K562 (cell line): ENCODE results near the gene RNMT.

Experiments
- ARID3B ChIP-seq: fragments of 250-450 bp; sonication (Bioruptor Pico); IDR thresholded peaks from 2 replicates; pipeline ENCODE4 v1.4.0; 2020; ENCODE audit warnings: borderline replicate concordance
- CHD1 ChIP-seq: fragments of 200-600 bp; sonication (generic); IDR thresholded peaks from one replicate; pipeline ENCODE4 v1.6.1; 2012; ENCODE audit warnings: mild to moderate bottlenecking, moderate library complexity, low read length, inconsistent platforms
- COPS2 ChIP-seq: fragments of 450-650 bp; conservative IDR thresholded peaks from 2 replicates; pipeline ENCODE4 v1.6.1; 2016; ENCODE audit warnings: mild to moderate bottlenecking, moderate library complexity
- CTCF ChIP-seq, 3 experiments: IDR thresholded peaks in 2 of 3; conservative IDR thresholded peaks in 1 of 3; 2 replicates each; pipeline ENCODE4 v1.5.1; 2011 to 2012; ENCODE audit warnings: low read length in 3 of 3, mild to moderate bottlenecking in 3 of 3, control low read depth in 2 of 3, improper control_type of control experiment in 1 of 3, inconsistent platforms in 1 of 3, low read depth in 1 of 3, mixed read lengths in 1 of 3, moderate library complexity in 1 of 3; ENCODE audit not compliant: insufficient read depth in 2 of 3
- EHMT2 ChIP-seq: fragments of 450-650 bp; IDR thresholded peaks from 2 replicates; pipeline ENCODE4 v1.6.1; 2018; ENCODE audit warnings: antibody characterized with exemption
- EZH2 ChIP-seq: IDR thresholded peaks from 2 replicates; pipeline ENCODE4 v1.6.1; 2012; ENCODE audit warnings: low read depth, mild to moderate bottlenecking, inconsistent platforms, low read length, borderline replicate concordance
- IRF9 ChIP-seq: fragments of 450-650 bp; IDR thresholded peaks from 2 replicates; pipeline ENCODE4 v1.6.1; 2016; ENCODE audit warnings: missing biosample characterization, missing genetic modification characterization
- MAZ ChIP-seq, 2 experiments: fragments of 450-650 bp in 1 of 2; sonication (generic) in 1 of 2; formaldehyde crosslinking; IDR thresholded peaks in 1 of 2; conservative IDR thresholded peaks in 1 of 2; 2 replicates each; pipeline versions ENCODE4 v1.4.0 to v1.5.0; 2020; ENCODE audit warnings: mild to moderate bottlenecking in 1 of 2, missing genetic modification reagents in 1 of 2
- POLR2A ChIP-seq: fragments of 450-650 bp; conservative IDR thresholded peaks from 2 replicates; pipeline ENCODE4 v1.6.1; 2016
- RFX5 ChIP-seq: IDR thresholded peaks from 2 replicates; pipeline ENCODE4 v1.6.1; 2011; ENCODE audit warnings: low read depth, mild to moderate bottlenecking, improper control_type of control experiment, low read length
- THAP12 ChIP-seq: fragments of 250-450 bp; sonication (Bioruptor Pico); IDR thresholded peaks from 2 replicates; pipeline ENCODE4 v1.9.0; 2021; ENCODE audit warnings: mild to moderate bottlenecking, inconsistent platforms
- ZHX1 ChIP-seq: fragments of 150-350 bp; conservative IDR thresholded peaks from 2 replicates; pipeline ENCODE4 v1.6.1; 2014; ENCODE audit warnings: low read length
- ZNF589 ChIP-seq: fragments of 200-800 bp; sonication (Bioruptor generic); IDR thresholded peaks from 2 replicates; pipeline ENCODE4 v1.6.1; 2016; ENCODE audit warnings: low read depth, missing genetic modification characterization, missing compliant biosample characterization

- TF ChIP-seq CTCF (IDR thresholded peaks at IDR 0.05 in 2 of 3, conservative IDR thresholded peaks at IDR 0.05 in 1 of 3; ENCODE audit: insufficient read depth in 2 of 3, low read depth in 1 of 3, low read length in 3 of 3) (no peak), IRF9 (tag) (no peak), POLR2A (no peak), THAP12 (CRISPR knock-in tag) (no peak), MAZ (CRISPR knock-in tag; conservative IDR thresholded peaks at IDR 0.05 in 1 of 2, IDR thresholded peaks at IDR 0.05 in 1 of 2) (no peak), EHMT2 (no peak), CHD1 (no peak), RFX5 (no peak), ZHX1 (no peak), COPS2 (no peak), EZH2 (no peak), ZNF589 (no peak), ARID3B (no peak)
Observed at GRCh38 chr18:13688191-13689136, 38.0 kb upstream of the RNMT start.
